ENCODE results near the gene MACROD1. TPM values are rescaled to one million over a fixed set of nuclear protein-coding genes. Genes with fewer than 3 reads are reported as not detected.

MACROD1 gene
- polyA plus RNA-seq, 1 donor (not counting 4 experiments of a cell fraction or from before 2014, with no cell fraction given) = 4.6 TPM

- Histone ChIP-seq H4K20me1 (ENCODE audit: control insufficient read depth, extremely low read depth, insufficient read depth, low read length) (peaks cover 4% of the 10 kb centered on the region), H3K36me3 (ENCODE audit: control insufficient read depth in 2 of 2, extremely low read depth in 1 of 2, insufficient read depth in 2 of 2, low read length in 2 of 2) (no peaks in the 10 kb centered on the region), H3K4me2 (ENCODE audit: control insufficient read depth, extremely low read depth, insufficient read depth, low read depth, low read length) (no peak overlapping the region), H3K27ac (ENCODE audit: control insufficient read depth, insufficient read depth, low read length) (no peak overlapping the region), H3K4me3 (ENCODE audit: control insufficient read depth in 2 of 3, extremely low read depth in 1 of 3, insufficient read depth in 2 of 3, low read depth in 1 of 3, low read length in 3 of 3) (no peak overlapping the region), H2AFZ (ENCODE audit: control insufficient read depth, low read length) (no peak overlapping the region), H3K79me2 (ENCODE audit: control insufficient read depth, insufficient read depth, low read length) (no peaks in the 10 kb centered on the region), H3K4me1 (ENCODE audit: control insufficient read depth, extremely low read depth, insufficient read depth, low read length) (no peaks in the 10 kb centered on the region), H3K9ac (ENCODE audit: control insufficient read depth, extremely low read depth, insufficient read depth, low read length) (no peak overlapping the region), H3K27me3 (ENCODE audit: control insufficient read depth, extremely low read depth, insufficient read depth, low read length) (no peaks in the 10 kb centered on the region), H3K9me1 (ENCODE audit: control insufficient read depth, extremely low read depth, insufficient read depth, low read length) (no peaks in the 10 kb centered on the region), H3K9me3 (ENCODE audit: control insufficient read depth, low read depth, low read length) (no peaks in the 10 kb centered on the region)
- DNase-seq (ENCODE audit: low read depth, low spot score) (no peak), FAIRE-seq (no peak)
- TF ChIP-seq EZH2 (IDR thresholded peaks at IDR 0.05; ENCODE audit: low read length) = no peak
- no peak for TF ChIP-seq CTCF (optimal IDR thresholded peaks at IDR 0.05 in 1 of 3, IDR thresholded peaks at IDR 0.05 in 1 of 3, conservative IDR thresholded peaks at IDR 0.05 in 1 of 3; ENCODE audit: extremely low read depth in 1 of 3, insufficient read depth in 2 of 3, low read length in 3 of 3)
- dilution Hi-C loops (cut with MboI; ENCODE audit: extremely low pct_ligation_motif_present, low sequenced_read_pairs) = no loop called here
Observed at GRCh38 chr11:64068705-64069400, 97.1 kb downstream of the MACROD1 start.

- Histone ChIP-seq H4K20me1 (ENCODE audit: control insufficient read depth, extremely low read depth, insufficient read depth, low read length) (peaks cover 4% of the 10 kb centered on the region), H3K9me1 (ENCODE audit: control insufficient read depth, extremely low read depth, insufficient read depth, low read length) (no peaks in the 10 kb centered on the region), H3K4me1 (ENCODE audit: control insufficient read depth, extremely low read depth, insufficient read depth, low read length) (no peaks in the 10 kb centered on the region), H3K36me3 (ENCODE audit: control insufficient read depth in 2 of 2, extremely low read depth in 1 of 2, insufficient read depth in 2 of 2, low read length in 2 of 2) (no peaks in the 10 kb centered on the region), H3K27ac (ENCODE audit: control insufficient read depth, insufficient read depth, low read length) (no peak overlapping the region), H2AFZ (ENCODE audit: control insufficient read depth, low read length) (no peak overlapping the region), H3K4me3 (ENCODE audit: control insufficient read depth in 2 of 3, extremely low read depth in 1 of 3, insufficient read depth in 2 of 3, low read depth in 1 of 3, low read length in 3 of 3) (no peak overlapping the region), H3K79me2 (ENCODE audit: control insufficient read depth, insufficient read depth, low read length) (no peaks in the 10 kb centered on the region), H3K9me3 (ENCODE audit: control insufficient read depth, low read depth, low read length) (no peaks in the 10 kb centered on the region), H3K27me3 (ENCODE audit: control insufficient read depth, extremely low read depth, insufficient read depth, low read length) (no peaks in the 10 kb centered on the region), H3K9ac (ENCODE audit: control insufficient read depth, extremely low read depth, insufficient read depth, low read length) (no peak overlapping the region), H3K4me2 (ENCODE audit: control insufficient read depth, extremely low read depth, insufficient read depth, low read depth, low read length) (no peak overlapping the region)
- dilution Hi-C loops (cut with MboI; ENCODE audit: extremely low pct_ligation_motif_present, low sequenced_read_pairs) = no loop called here
- DNase-seq (ENCODE audit: low read depth, low spot score) = no peak
- TF ChIP-seq CTCF (optimal IDR thresholded peaks at IDR 0.05 in 1 of 3, IDR thresholded peaks at IDR 0.05 in 1 of 3, conservative IDR thresholded peaks at IDR 0.05 in 1 of 3; ENCODE audit: extremely low read depth in 1 of 3, insufficient read depth in 2 of 3, low read length in 3 of 3) = no peak
- TF ChIP-seq EZH2 (IDR thresholded peaks at IDR 0.05; ENCODE audit: low read length) = no peak
- no peak for FAIRE-seq
Observed at GRCh38 chr11:64067230-64067993, 98.5 kb downstream of the MACROD1 start.

Measured in keratinocyte (primary cell).